GM20000 (cell line): ENCODE data around the gene RAVER2.

Experiments used
- DNase-seq: peaks from one replicate; pipeline ENCODE4 v3.0.0; 2012; ENCODE audit warnings: low spot score
- TF ChIP-seq, protein P1 (sequence below): IDR thresholded peaks from 2 replicates; pipeline ENCODE4 v1.5.1; 2012; ENCODE audit warnings: mild to moderate bottlenecking, control low read depth; ENCODE audit errors: extremely low read depth, missing control alignments

Gene RAVER2

GRCh38 chr1:64873576-64873975 is 128.7 kb downstream of the RAVER2 start:
- no peak for DNase-seq
- TF ChIP-seq, protein P1, sequence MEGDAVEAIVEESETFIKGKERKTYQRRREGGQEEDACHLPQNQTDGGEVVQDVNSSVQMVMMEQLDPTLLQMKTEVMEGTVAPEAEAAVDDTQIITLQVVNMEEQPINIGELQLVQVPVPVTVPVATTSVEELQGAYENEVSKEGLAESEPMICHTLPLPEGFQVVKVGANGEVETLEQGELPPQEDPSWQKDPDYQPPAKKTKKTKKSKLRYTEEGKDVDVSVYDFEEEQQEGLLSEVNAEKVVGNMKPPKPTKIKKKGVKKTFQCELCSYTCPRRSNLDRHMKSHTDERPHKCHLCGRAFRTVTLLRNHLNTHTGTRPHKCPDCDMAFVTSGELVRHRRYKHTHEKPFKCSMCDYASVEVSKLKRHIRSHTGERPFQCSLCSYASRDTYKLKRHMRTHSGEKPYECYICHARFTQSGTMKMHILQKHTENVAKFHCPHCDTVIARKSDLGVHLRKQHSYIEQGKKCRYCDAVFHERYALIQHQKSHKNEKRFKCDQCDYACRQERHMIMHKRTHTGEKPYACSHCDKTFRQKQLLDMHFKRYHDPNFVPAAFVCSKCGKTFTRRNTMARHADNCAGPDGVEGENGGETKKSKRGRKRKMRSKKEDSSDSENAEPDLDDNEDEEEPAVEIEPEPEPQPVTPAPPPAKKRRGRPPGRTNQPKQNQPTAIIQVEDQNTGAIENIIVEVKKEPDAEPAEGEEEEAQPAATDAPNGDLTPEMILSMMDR: no peak

DNA sequence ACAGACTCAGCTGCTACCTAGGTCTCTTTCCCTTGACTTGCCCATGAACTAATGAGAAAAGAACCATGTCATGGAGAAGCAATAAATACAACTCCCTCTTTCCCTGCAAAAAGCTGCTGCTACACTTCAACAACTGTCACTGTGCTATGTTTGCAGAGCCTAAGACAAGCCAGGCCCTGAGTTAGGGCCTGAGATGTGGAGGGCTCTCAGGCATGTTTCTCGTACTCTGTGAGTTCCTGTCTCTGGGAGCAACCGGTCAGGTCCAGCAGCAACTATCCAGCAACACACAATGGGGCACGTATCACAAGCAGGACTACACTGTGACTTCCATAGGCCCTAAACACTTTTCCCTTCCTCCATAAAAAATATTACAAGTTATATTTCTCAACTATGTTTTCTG is 129.8 kb downstream of the RAVER2 start:
- no peak for DNase-seq

DNA sequence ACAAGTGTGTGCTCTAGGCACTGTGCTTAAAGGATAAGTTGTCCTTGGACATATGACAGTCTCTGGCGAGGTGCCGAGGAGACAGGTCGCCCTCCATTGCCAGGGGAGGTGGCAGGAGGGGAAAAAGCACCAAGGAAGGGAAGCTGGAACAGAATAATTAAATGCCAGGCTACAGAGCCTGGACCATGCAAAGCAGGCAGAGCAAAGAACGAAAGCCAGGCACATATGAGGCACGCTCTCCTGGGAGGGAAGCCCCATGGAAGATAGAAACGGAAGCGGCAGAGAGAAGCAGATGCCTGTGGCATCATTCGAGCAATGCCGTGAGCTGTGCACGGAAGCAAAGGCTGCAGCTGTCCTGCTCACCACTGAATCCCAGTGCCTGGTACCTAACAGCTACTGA is 130.2 kb downstream of the RAVER2 start:
- TF ChIP-seq, protein P1: no peak
- DNase-seq: no peak

More for the DNA sequence above, 129.8 kb downstream of the RAVER2 start:
- TF ChIP-seq, protein P1: no peak

- DNase-seq: no peak
- TF ChIP-seq, protein P1: no peak
Measured at GRCh38 chr1:64875606-64876005, 130.7 kb downstream of the RAVER2 start.

DNA sequence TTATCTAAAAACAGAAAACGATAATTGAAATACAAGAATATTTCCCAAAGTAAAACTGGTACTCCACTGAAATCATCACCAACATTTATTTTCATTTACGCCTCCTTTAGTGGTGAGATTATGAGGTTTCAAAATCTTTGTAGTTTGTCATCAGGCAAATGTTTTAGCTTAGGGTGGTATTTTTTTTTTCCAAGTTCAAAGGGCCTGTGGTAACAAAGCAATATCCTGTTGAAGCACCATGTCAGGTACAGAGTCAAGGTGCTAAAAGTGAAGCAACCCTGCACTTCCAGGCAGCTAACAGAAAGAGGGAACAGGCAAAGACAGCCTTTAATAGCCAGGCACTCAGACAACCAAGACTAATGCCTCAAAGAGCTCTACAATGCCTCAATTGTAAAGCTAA is 132.3 kb downstream of the RAVER2 start:
- no peak for DNase-seq
- TF ChIP-seq, protein P1: no peak

GRCh38 chr1:64877598-64877997 is 132.7 kb downstream of the RAVER2 start:
- TF ChIP-seq, protein P1: no peak
- no peak for DNase-seq

DNA sequence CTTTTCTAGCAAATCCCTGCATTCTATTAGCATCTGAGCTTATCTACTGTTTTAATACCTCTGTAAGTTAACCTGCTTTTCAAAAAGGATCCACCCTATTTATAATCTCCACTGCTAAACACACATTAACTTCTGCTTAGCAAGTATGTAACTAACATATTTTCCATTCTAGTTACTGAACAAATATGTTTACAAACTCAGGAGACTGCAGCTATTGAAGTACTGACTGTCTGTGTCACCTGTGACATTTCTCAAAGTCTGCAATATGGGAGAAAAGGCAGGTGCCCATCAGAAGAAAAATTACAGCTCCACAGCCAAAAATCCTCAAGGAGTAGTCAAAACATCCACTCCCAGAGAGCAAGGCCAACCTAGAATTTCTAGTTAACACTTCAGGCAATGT is 133.2 kb downstream of the RAVER2 start:
- DNase-seq: no peak
- TF ChIP-seq, protein P1: no peak
